HG03442 (cell line): ENCODE data around the gene MUCL3.
"Not testable (repeated sequence)": the region's sequence is repeated elsewhere in the genome, so short reads cannot be mapped to it uniquely, and the experiment has no call there.

Experiments
- ATAC-seq: cut with Tn5 transposase; IDR thresholded peaks from one replicate; pipeline ENCODE4 v1.9.1; 2021; ENCODE audit warnings: mild to moderate bottlenecking, moderate library complexity; ENCODE audit not compliant: unreplicated experiment

MUCL3 gene

GRCh38 chr6:30912746-30913520 is 27.8 kb upstream of the MUCL3 start:
- no peak for ATAC-seq

GRCh38 chr6:30913721-30914075 is 27.1 kb upstream of the MUCL3 start:
- ATAC-seq = peak; percentile 7

- ATAC-seq = peak; percentile 81
Measured at GRCh38 chr6:30914076-30914853, 26.5 kb upstream of the MUCL3 start, which contains the start of gene VARS2. VARS2 (plus strand) TSS chr6:30914238; CDS start chr6:30914837, 599 bp downstream.

- no peak for ATAC-seq
Measured at GRCh38 chr6:30914854-30915590, 25.8 kb upstream of the MUCL3 start.

- ATAC-seq = no peak
Measured at GRCh38 chr6:30915591-30915946, 25.2 kb upstream of the MUCL3 start.

GRCh38 chr6:30917041-30917440 is 23.7 kb upstream of the MUCL3 start:
- ATAC-seq = no peak

GRCh38 chr6:30917487-30917886 is 23.3 kb upstream of the MUCL3 start:
- no peak for ATAC-seq

- no peak for ATAC-seq
Measured at GRCh38 chr6:30918670-30919069, 22.1 kb upstream of the MUCL3 start.

GRCh38 chr6:30922447-30922852 is 18.3 kb upstream of the MUCL3 start:
- no peak for ATAC-seq

- ATAC-seq = not testable (repeated sequence)
Measured at GRCh38 chr6:30924040-30924627, 16.6 kb upstream of the MUCL3 start.

- no peak for ATAC-seq
Measured at GRCh38 chr6:30926644-30927043, 14.1 kb upstream of the MUCL3 start.

GRCh38 chr6:30927080-30927479 is 13.7 kb upstream of the MUCL3 start:
- not testable (repeated sequence) for ATAC-seq

GRCh38 chr6:30928677-30929076 is 12.1 kb upstream of the MUCL3 start:
- ATAC-seq = no peak

GRCh38 chr6:30930506-30930905 is 10.3 kb upstream of the MUCL3 start:
- no peak for ATAC-seq

- ATAC-seq = no peak
Measured at GRCh38 chr6:30931272-30931671, 9.5 kb upstream of the MUCL3 start.

GRCh38 chr6:30931969-30932645 is 8.7 kb upstream of the MUCL3 start, which contains the start of gene SFTA2:
SFTA2 (minus strand) TSS chr6:30932170; CDS start chr6:30932096, 74 bp downstream.
- no peak for ATAC-seq

GRCh38 chr6:30932665-30933365 is 8.0 kb upstream of the MUCL3 start:
- no peak for ATAC-seq

- ATAC-seq = no peak
Measured at GRCh38 chr6:30935018-30935417, 5.8 kb upstream of the MUCL3 start.

GRCh38 chr6:30937265-30937664 is 3.5 kb upstream of the MUCL3 start:
- no peak for ATAC-seq

GRCh38 chr6:30938730-30939129 is 2.0 kb upstream of the MUCL3 start:
- no peak for ATAC-seq
